ENCODE measurements around the gene B4GALNT1.
"Not testable (repeated sequence)": the region's sequence is repeated elsewhere in the genome, so short reads cannot be mapped to it uniquely, and the experiment has no call there.

B4GALNT1 gene

DNA sequence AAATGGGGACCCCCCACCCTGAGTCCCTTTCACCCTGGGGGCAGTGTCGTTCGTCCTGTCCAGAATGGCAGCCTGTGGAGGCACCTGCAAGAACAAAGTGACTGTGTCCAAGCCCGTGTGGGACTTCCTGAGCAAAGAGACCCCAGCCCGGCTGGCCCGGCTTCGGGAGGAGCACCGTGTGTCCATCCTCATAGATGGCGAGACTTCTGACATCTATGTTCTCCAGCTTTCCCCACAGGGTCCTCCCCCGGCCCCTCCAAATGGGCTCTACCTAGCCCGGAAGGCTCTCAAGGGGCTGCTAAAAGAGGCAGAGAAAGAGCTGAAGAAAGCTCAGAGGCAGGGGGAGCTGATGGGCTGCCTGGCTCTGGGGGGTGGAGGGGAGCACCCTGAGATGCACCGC, 26.2 kb downstream of the B4GALNT1 start:
- no peak for DNase-seq

DNA sequence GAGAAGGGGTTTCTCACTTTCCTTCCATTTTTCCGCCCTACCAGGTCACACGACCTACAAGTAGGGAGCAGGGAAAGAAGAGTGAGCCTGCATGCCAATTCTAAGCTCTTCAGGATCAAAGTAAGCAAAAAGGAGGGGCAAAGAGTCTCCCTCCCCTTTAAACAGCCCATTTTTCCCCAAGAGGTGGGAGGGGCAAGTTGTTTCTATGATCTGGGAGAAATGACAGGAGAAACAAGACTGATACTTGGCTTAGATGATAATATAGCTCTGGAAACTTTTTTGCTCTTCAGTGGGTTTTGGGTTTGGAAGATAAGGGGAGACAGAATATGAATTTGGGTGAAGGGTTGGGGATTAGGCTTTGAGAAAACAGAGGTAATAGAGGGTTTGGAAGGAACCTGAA, 26.6 kb downstream of the B4GALNT1 start:
- DNase-seq = no peak

DNA sequence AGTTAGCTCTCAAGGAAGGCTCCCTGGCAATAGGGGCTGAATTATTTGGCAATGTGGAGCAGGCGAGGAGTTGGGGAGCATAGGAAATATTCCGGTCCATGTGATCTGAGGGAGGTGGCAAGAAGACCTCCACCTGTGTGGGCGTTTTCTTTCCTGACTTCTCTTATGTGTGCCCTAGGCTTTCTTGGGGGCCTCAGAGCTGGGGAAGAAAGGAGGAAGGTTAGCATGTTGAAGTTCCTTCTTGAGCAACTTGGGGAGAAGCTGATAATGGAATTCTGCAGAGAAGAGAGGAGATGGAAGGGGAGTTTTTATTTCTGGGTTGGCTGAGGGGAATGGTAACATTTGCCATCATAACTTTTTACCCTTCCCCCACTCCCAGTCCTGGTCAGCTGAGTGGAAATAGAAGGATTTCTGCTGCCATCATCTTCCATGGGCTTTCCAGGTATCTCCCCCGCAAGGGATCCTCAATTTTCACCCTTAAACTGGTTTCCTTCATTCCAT, 27.1 kb downstream of the B4GALNT1 start:
- no peak for DNase-seq

DNA sequence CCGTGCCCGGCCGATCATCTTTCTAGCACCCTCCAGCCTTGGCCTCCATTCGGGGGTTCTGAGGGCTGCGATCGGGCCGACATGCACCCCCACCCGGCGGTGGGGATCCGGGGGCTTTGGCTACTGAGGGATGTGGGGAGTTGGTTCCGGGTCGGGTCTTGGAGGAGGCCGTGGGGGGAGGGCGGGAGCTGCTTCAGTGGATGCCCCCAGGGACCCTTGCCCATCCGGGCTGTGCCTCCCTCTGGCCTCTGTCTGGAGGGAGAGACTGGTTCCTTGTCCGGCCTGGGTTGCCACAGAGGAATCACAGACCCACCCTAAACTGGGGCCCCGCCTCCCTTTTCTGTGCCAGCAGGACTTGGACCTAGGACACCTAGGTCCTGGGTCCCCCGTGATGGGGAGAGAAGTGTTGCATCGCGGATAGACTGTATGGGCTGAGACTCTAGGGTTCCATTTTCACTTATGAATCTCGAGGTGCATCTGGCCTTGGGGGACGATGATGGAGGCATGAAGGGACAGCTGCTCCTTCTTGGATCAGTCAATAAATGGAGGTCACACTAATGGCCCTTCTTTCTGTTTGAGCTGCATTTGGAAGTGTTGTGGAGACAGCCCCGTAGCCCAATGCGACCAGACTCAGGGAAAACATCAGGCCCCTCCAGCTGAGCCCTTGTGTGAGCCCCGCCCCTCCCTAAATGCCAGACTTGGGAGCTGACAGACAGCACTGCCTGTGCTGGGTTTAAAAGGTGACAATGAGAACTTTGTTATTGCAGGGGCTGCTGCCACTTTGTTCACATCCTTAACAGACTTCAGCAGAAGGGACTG, 27.8 kb downstream of the B4GALNT1 start:
- no peak for DNase-seq

DNA sequence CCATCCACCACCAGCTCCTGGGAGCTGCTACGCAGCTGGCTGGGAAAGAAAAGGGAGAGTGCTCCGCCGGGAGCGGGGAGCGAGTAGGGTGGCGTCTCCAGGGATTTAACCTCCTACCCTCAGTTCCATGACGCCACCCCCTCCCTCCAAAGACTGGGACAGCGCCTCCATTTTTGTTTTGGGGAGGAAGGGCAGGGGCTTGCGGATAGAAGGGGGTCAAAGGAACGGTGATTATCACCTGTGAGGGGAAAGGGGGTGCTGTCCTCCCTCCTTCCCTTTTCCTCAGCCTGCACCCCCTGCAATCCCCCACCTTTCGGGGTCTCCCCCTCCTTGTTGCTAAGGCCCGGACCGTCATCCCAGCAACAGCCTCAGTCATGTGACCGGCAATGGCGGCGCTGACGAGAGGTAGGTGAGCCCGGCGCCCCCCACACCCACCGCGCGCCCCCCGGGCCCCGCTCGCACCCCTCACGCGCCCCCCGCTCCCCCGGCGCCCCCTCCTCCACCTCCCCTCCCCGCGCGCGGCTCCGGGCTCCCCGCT, 28.5 kb downstream of the B4GALNT1 start, which contains the start of gene DTX3:
DTX3 (plus strand) TSS at position 371 of the 538 bp plus-strand sequence. CDS start 1,694 bp downstream, outside the sequence.
- no peak for DNase-seq

DNA sequence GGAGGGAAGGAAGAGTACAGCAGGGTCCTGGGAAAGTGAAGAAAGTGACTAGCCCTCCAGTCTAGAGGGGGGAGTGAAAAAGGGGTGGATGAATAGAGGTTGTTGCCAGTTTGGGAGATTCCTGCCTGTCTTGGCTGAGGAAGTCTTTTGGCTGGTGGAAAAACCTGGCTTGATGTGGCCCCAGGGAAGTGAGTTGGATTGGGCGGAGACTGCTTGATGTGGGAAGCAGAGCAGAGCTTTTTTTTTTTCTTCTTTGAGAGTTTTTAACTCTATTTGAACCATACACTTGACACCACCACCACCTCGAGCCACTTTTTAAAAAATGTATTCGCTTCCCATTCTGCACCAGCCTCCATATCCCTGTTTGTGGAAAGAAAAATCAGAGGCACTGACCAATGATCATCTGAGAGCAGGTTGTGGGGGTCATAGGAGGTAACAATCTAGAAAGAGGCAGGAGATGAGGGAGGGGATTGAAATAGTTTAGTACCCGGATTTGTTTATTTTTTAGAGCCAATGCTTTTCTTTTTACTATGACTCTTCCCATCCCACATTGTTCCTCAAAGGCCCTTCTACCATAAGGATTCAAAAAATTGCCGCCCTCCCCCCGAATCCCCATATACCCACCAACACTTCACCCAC, 29.1 kb downstream of the B4GALNT1 start:
- DNase-seq = no peak

DNA sequence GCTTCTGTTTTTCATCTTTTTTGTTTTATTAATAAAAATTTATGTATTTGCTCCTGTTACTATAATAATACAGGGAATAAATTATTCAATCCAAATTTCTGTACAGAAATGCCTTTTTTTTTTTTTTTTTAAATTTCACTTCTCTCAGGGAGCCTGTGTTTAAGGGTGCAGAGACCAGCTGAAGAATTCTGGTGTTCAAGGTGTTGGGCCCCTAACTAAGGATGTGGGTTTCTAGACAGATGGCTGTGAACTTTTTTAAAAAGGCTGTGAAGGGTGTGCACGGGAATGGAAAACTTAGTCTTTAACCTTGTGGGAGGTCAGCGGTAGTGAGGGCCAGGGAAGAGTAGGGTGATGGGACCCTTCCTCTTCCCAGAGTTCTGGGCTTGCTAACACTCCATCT, 29.7 kb downstream of the B4GALNT1 start:
- DNase-seq = no peak

DNA sequence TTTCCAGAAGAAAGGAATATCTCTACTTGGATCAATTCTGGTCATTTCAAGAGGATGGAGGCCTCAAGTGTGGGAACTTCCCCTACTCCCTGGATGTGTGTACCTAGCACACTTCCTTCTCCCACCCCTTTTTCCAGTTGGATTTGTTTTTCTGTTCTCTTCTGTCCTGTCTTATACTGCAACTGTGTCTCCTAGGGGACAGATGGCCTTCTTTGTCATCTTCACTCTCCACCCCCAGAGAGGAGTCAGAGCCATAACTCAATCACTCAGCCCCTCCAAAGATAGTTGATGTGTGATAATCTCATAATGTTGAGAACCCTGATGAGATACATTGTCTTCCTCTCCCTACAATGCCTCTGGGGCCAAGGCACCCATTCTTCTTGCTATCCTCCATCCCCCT, 30.5 kb downstream of the B4GALNT1 start:
- DNase-seq = no peak

DNA sequence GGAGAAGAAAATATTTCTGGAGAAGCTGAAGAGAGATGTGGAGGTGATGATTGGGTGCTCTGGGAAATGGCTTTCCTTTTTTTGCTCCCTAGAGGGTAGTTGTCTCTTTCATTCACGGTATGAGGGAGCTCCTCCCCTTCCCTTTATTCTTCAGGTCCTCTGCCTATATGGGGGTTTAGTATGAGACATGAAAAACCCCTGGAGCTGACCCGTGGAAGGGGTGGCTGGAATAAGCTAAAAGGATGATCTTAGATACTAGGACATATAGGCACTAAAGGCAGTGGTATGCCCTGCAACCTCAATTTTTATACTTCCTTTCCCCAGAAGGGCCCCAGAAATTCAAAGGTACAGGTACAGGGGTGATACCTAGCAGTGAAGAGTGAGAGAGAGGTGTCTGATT, 32.6 kb downstream of the B4GALNT1 start:
- DNase-seq = no peak

DNA sequence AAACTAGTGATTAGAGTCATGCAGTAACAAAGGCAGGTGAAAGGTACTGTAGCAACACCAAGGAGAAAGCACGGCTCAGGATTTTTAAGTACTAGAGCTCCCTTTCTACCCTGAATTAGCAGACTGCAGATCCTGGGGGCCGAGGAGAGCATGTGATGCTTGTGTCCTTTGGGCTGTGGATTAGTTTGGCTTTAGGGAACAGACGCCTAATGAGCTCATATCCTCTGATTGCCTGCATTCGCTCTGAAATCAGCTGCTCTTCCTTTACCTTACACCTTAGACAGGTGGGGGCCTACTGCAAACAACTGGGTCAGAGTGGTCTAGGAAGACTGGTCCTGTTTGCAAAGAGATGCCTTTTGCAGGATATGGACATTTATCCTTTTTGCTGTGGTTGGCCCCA, 39.8 kb downstream of the B4GALNT1 start:
- no peak for DNase-seq

DNA sequence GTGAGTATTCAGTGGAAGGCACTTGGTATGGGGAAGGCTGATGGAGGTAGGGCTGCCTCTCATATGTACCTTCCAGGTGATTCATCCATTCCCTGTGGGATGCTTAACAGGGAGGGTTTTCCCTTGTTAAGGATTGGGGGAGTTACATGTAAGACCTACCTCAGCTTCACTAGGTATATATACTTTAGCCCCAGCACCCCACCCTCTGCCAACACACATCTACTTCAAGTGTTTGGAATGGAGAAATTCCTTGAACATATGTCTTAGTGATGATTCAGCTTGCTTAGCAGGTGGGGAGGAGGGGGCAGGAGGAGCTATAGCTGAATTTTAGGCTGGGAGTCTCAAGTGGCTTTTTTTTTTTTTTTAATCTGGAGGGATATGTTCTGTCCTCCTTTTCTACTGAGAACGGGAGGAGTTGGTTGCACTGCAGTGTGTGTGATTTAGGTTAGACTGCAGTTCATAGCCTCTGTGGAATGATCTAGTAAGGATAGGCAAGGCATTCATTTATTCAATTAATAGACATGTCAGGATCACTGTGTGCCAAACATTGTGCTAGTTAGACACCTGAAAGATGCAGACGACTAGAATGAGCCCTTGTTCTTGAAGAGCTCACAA, 40.3 kb downstream of the B4GALNT1 start:
- DNase-seq = no peak

DNA sequence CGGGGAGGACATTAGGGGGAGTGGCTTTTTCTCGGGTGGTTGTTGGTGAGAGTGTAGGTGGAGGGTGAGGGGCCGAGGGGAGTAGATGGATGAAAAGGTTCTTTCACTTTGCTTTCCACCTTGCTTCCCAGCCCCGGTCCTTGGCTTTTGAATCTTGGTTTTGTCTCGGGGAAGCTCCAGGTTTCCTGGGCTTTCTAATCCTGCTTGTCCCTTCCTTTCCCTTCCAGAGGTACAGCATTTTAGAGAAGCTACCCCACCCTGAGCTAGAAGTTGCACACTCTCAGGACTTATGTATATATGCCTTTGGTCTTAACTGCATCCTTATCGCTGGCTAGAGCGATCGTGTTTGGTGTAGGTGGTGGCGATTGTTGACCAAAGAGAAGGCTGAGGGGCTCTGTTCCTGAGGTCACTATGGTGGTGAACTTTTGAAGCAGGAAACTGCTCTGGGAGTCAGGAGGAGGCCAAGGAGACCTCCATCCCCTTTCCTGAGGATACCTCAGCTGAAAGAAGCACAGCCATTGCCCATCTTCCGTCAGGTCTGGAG, 41.1 kb downstream of the B4GALNT1 start:
- DNase-seq = no peak

DNA sequence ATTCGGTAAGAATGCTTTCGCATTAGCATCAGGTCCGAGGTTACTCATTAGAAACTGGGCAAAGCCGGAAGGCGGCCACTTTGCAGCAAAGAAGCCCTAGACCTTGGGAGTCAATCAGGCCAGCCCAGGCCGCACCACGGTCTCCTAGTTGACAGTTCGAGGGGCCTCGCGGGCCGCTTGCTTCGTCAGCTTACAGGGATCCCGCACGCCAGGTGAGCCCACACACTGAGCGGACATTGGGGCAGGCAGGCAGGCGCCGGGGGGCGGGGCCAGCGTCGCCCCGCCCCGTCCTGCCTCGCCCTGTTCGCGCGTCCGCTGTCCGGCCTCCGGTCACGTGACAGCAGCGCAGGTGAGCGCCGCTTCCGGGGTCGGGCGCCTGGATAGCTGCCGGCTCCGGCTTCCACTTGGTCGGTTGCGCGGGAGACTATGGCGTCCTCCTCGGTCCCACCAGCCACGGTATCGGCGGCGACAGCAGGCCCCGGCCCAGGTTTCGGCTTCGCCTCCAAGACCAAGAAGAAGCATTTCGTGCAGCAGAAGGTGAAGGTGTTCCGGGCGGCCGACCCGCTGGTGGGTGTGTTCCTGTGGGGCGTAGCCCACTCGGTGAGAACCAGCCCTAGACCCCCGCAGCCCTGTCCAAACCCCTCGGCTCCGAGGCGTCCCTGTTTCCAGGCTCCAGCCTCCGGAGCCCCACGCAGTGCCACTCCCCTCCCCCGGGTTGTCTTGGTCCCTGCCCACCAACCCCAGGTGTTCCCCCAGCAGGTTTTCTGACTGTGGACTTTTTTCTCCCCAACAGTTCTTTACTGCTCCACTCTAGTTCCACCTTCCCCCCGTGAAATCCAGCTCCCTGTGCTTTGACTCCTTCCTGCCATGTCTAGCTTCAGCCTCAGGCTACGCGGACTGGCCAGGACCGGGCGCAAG, 41.9 kb downstream of the B4GALNT1 start, which contains the start of gene PIP4K2C:
PIP4K2C (plus strand) TSS at position 329 of the 918 bp plus-strand sequence; CDS start at position 427, 98 bp downstream.
- peak; percentile 61 for DNase-seq

DNA sequence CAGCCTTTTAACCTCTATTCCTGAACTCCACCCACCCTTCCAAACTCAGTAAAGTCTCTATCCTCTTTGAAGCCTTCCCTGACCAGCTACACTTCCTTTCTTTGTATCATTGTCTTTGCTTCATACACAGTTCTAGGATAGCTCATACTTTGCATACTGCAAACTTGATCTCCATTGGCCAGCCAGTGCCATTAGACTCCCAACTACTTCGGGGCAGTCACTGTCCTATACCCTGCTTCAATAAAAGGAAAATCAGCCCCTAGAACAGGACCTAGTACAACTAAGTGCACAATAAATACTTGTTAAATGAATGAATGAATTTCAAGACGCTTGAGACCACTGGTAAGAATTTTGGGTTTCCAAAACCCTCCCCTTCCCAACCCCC, 42.5 kb downstream of the B4GALNT1 start:
- no peak for DNase-seq

DNA sequence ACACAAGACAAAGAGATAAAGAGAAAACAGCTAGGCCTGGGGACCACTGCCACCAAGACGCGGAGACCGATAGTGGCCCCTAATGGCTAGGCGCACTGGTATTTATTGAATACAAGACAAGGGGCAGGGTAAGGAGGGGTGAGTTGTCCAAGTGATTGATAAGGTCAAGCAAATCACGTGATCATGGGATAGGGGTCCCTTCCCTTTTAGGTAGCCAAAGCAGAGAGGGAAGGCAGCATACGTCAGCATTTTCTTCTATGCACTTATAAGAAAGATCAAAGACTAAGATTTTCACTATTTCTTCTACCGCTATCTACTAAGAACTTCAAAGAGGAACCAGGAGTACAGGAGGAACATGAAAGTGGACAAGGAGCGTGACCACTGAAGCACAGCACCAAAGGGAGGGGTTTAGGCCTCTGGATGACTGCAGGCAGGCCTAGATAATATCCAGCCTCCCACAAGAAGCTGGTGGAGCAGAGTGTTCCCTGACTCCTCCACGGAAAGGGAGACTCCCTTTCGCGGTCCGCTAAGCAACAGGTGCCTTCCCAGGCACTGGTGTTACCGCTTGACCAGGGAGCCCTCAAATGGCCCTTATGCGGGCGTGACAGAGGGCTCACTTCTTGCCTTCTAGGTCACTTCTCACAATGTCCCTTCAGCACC, 43.9 kb downstream of the B4GALNT1 start:
- not testable (repeated sequence) for DNase-seq

DNA sequence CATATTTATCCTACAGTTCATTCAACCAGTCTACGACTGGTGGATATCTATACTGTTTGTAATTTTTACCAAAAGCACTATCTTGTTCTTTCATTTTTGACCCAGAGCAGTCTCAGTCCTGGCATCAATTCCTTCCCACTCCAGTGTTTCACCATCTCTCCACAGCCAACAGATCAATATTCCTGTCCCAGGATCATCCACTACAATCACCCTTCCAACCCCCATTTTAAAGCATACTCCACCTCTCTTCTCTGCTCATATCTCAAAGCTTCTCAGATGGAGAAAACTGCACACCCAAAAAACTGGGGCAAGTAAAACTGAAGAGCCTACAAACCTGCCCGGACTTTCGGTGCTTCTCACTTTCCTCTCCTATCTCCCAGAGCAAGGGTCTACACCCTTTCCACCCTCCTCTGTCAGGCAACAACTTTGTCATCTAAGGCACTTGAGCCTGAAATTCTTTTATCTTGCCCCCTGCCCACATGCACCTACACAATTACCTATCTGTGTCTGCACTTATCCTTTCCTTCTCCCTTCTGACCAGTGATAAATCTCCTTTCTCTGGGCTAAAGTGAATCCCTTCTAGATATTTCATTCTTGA, 46.1 kb downstream of the B4GALNT1 start:
- no peak for DNase-seq

DNA sequence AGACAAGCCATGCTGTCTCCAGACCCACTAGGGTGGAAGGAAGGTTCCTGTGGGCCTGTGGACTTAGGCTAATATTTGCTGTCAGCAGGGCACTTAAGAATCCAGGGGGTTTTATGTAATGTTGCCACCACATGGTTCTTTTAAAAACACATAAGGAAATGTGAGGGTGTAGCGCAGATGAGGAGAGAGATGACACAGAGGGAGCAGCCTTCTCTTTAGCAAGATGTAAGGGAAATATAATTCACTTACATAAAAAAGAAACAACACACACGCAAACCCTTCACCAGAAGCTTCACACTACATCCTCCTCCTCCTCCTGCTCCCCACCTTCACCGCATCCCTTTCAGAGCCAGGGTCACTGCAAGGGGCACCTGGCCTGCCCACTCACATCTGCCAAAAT, 46.9 kb downstream of the B4GALNT1 start:
- no peak for DNase-seq

DNA sequence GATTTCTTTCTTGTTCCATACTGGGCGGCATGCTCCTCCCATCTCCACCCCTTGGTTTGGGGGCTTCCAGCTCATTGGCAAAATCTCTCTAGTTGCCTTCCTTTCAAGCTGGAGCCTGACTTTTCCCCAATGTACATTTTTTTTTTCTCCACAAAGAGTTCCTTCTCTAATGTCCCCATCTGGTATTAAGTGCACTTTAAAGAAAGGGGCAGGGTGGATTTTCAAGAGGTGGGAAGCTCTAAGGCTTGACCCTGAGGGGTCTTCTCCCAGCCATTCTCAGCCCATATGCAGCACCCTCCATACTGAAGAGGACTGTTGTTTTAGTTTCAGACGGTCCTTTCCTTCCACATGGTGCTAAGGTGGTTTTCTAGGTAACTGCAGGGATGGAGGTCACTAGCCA, 47.8 kb downstream of the B4GALNT1 start:
- DNase-seq = no peak

DNA sequence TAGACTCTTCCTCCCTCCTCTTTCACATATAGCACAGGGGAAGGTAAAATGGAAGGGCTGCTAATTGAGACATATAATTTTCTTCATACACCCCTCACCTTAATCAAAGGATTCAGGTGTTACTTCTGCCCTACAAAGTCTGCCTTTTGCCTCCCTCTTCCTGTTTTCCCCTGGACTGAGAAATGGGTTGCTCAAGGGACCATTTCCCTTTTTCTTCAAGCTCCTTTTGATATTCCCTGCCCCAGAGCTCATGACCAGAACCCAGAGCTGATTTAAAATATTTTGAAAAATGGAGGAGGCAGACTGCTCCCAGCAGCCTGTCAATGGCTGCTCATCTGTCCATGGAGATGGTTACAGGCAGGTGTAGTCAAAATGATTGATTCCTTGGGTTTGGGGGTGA, 48.3 kb downstream of the B4GALNT1 start:
- DNase-seq = no peak

DNA sequence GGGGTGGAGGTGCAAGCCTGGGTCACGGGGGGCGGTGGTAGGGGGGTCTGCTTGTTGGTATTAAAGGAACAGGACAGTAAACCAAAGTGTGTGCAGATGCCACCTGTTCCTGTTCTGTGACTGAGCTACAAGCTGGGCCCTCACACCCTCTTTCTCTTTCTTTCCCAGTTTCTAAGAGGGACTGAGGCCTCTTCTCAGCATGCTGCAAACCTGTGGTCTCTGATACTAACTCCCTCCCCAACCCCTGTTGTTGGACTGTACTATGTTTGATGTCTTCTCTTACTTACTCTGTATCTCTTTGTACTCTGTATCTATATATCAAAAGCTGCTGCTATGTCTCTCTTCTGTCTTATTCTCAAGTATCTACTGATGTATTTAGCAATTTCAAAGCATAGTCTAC, 49.0 kb downstream of the B4GALNT1 start:
- no peak for DNase-seq
